HepG2 (cell line): Measurements from ENCODE around the gene GSTM1. TPM values are rescaled to one million over a fixed set of nuclear protein-coding genes. Genes with fewer than 3 reads are reported as not detected.
"Not testable (repeated sequence)": the region's sequence is repeated elsewhere in the genome, so short reads cannot be mapped to it uniquely, and the experiment has no call there.

ENCODE experiments used
- ATAC-seq: fragments of 200-7000 bp; cut with Tn5 transposase; 3 replicates; pipeline ENCODE4 v1.9.1; 2020; ENCODE audit warnings: mild to moderate bottlenecking, moderate library complexity
- BruUV-seq: library from RNA; stranded (reverse); fragments of 400-500 nt; replicated peaks from 2 replicates; lab custom pipeline; 2021; lab: Mats Ljungman, UMichigan
- CTCF ChIA-PET: fragments of 300-600 bp; formaldehyde crosslinking; extraction: SDS; loops from one replicate; lab custom pipeline; 2021; ENCODE audit warnings: low total read pairs, inconsistent platforms, low intra/inter-chr PET ratio; lab: Yijun Ruan, JAX
- POLR2A ChIA-PET: fragments of 350-600 bp; sonication (Branson Sonifier 250); formaldehyde crosslinking; loops from one replicate; lab custom pipeline; 2020; ENCODE audit warnings: antibody characterized with exemption, inconsistent platforms; lab: Yijun Ruan, JAX
- DNase-seq: peaks from one replicate; pipeline ENCODE4 v3.0.0-alpha.2; 2015; ENCODE audit warnings: low spot score
- FAIRE-seq: peaks from 3 replicates; lab custom pipeline; 2011; peaks lifted over from hg19 to GRCh38; lab: Jason Lieb, UNC
- H2AFZ ChIP-seq: one replicate; pipeline ENCODE4 v1.6.1; 2011; ENCODE audit warnings: low read length, inconsistent platforms
- H3K27ac ChIP-seq: fragments of 300-600 bp; 3 replicates; pipeline ENCODE4 v1.8.0; 2011; ENCODE audit warnings: mixed run types, mild to moderate bottlenecking, mixed read lengths, low read length, inconsistent platforms; ENCODE audit not compliant: insufficient read depth; ENCODE audit errors: extremely low read length
- H3K27me3 ChIP-seq, 2 experiments: fragments of 200-600 bp in 1 of 2; 2 replicates in 1 of 2; 3 replicates in 1 of 2; pipeline versions ENCODE4 v1.6.0 to v1.8.0; 2011; ENCODE audit warnings: low read length in 2 of 2, mild to moderate bottlenecking in 2 of 2, moderate library complexity in 2 of 2, inconsistent platforms in 1 of 2; ENCODE audit not compliant: insufficient read depth in 2 of 2, control insufficient read depth in 1 of 2
- H3K36me3 ChIP-seq, 2 experiments: fragments of 200-600 bp in 1 of 2; replicated peaks in 1 of 2; 2 replicates in 1 of 2; 3 replicates in 1 of 2; pipeline versions ENCODE4 v1.5.1 to v1.8.0; 2011; ENCODE audit warnings: low read length in 2 of 2, inconsistent platforms in 1 of 2; ENCODE audit not compliant: insufficient read depth in 2 of 2, control insufficient read depth in 1 of 2
- H3K4me1 ChIP-seq: 2 replicates; pipeline ENCODE4 v1.5.1; 2012; ENCODE audit warnings: low read length, inconsistent platforms; ENCODE audit not compliant: insufficient read depth
- H3K4me2 ChIP-seq: 2 replicates; pipeline ENCODE4 v1.6.0; 2011; ENCODE audit warnings: low read depth, low read length, inconsistent platforms
- H3K4me3 ChIP-seq, 3 experiments: fragments of 200-600 bp in 1 of 3; sonication (generic), shearing (Covaris generic) in 1 of 3; replicated peaks in 1 of 3; 2 replicates each; pipeline ENCODE4 v1.5.1; 2011 to 2016; ENCODE audit warnings: low read length in 3 of 3, inconsistent platforms in 2 of 3, low read depth in 2 of 3, mild to moderate bottlenecking in 2 of 3, control low read depth in 1 of 3, mixed read lengths in 1 of 3; ENCODE audit not compliant: insufficient read depth in 1 of 3
- H3K79me2 ChIP-seq: one replicate; pipeline ENCODE4 v1.6.1; 2011; ENCODE audit warnings: low read length, inconsistent platforms; ENCODE audit not compliant: insufficient read depth
- H3K9ac ChIP-seq: 2 replicates; pipeline ENCODE4 v1.6.0; 2011; ENCODE audit warnings: mild to moderate bottlenecking, low read depth, low read length, inconsistent platforms; ENCODE audit not compliant: insufficient read depth
- H3K9me3 ChIP-seq: 2 replicates; pipeline ENCODE4 v1.5.1; 2012; ENCODE audit warnings: mild to moderate bottlenecking, low read length
- H4K20me1 ChIP-seq: 2 replicates; pipeline ENCODE4 v1.6.0; 2011; ENCODE audit warnings: inconsistent platforms, mild to moderate bottlenecking, low read length, moderate library complexity; ENCODE audit not compliant: insufficient read depth
- MXD4 ChIP-seq: IDR thresholded peaks from 2 replicates; pipeline ENCODE4 v1.6.1; 2016; ENCODE audit warnings: mild to moderate bottlenecking, missing biosample characterization, missing genetic modification reagents
- SMARCC2 ChIP-seq: fragments of 450-650 bp; IDR thresholded peaks from 2 replicates; pipeline ENCODE4 v1.6.1; 2017; ENCODE audit warnings: antibody characterized with exemption, mild to moderate bottlenecking
- SRF ChIP-seq: IDR thresholded peaks from 2 replicates; pipeline ENCODE4 v1.6.1; 2011; ENCODE audit warnings: mild to moderate bottlenecking, low read depth, low read length, moderate library complexity
- TCF7 ChIP-seq: sonication (generic); IDR thresholded peaks from 2 replicates; pipeline ENCODE4 v1.6.1; 2016; ENCODE audit warnings: antibody characterized with exemption, low read depth
- WGBS: methylation state at CpG from one replicate; pipeline ENCODE4 v1.1.6; 2017; ENCODE audit warnings: low lambda C conversion rate; 5-methylcytosine and 5-hydroxymethylcytosine counted together
- in situ Hi-C: cut with HindIII; loops from 2 replicates; pipeline ENCODE4 v1.10.0; 2017; ENCODE audit warnings: low pct_unique_long_range_greater_than_20kb; ENCODE audit not compliant: extremely low pct_ligation_motif_present
- intact Hi-C: fragments of 100-400 bp; cut with micrococcal nuclease; formaldehyde crosslinking; loops from one replicate; pipeline ENCODE4 v1.10.0; 2022; ENCODE audit not compliant: unreplicated experiment
- polyA plus RNA-seq, 8 experiments: library from polyadenylated mRNA; depleted of rRNA in 3 of 8; stranded (reverse) in 7 of 8; unstranded in 1 of 8; fragments of >200 nt; fragmentation: Illumina TruSeq in 4 of 8; extraction: Trizol in 4 of 8; gene quantifications; 2 replicates each; pipeline versions ENCODE4 v1.2.1 to v1.2.3, GENCODE V29; 2011 to 2016; ENCODE audit warnings: low read depth in 4 of 8, missing spikeins in 1 of 8, mixed read lengths in 1 of 8; ENCODE audit not compliant: insufficient read depth in 1 of 8
- total RNA-seq, 5 experiments: library from RNA; depleted of rRNA; stranded (reverse); fragments of >200 nt; fragmentation: Illumina TruSeq; extraction: Trizol; gene quantifications; 2 replicates each; pipeline ENCODE4 v1.2.3, GENCODE V29; 2016; ENCODE audit warnings: low read depth in 1 of 5
- TF ChIP-seq, protein P1 (sequence below): sonication (generic); formaldehyde crosslinking; IDR thresholded peaks from 2 replicates; pipeline ENCODE4 v1.9.0; 2022; ENCODE audit warnings: missing genetic modification reagents, mild to moderate bottlenecking, borderline replicate concordance
- TF ChIP-seq, protein P2 (sequence below): sonication (generic); formaldehyde crosslinking; IDR thresholded peaks from 2 replicates; pipeline ENCODE4 v1.8.0; 2022; ENCODE audit warnings: missing genetic modification reagents, mild to moderate bottlenecking, inconsistent platforms, borderline replicate concordance

The GSTM1 gene
- total and polyA plus RNA-seq, 2 of the 13 experiments (the other 11 are each of a cell fraction or from before 2014, with no cell fraction given): 0.42 TPM; not detected in 1

DNA sequence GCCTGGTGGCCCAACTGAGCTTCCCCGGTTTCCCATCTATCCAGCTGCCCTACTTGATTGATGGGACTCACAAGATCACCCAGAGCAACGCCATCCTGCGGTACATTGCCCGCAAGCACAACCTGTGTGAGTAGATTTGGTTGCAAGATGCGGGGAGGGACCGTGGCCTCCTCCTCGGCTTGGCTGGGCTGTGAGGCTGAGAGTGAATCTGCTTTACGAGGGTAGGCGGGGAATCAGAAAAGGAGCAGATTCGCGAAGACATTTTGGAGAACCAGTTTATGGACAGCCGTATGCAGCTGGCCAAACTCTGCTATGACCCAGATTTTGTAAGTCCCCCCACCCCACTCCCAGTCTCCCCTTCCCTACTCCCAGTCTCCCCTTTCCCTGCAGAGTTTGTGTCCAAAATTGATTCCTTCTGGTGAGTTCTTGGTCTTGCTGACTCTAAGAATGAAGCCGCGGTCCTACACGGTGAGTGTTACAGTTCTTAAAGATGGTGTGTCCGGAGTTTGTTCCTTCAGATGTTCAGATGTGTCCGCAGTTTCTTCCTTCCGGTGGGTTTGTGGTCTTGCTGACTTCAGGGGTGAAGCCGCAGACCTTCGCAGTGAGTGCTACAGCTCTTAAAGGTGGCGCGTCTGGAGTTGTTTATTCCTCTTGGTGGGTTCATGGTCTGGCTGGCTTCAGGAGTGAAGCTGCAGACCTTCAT, 18.2 kb upstream of the GSTM1 start:
- ATAC-seq (no peak), DNase-seq (no peak), FAIRE-seq (no peak)
- H3K9ac ChIP-seq: no peak overlapping the region
- TF ChIP-seq MXD4 (CRISPR knock-in tag): no peak
- TF ChIP-seq, protein P1, sequence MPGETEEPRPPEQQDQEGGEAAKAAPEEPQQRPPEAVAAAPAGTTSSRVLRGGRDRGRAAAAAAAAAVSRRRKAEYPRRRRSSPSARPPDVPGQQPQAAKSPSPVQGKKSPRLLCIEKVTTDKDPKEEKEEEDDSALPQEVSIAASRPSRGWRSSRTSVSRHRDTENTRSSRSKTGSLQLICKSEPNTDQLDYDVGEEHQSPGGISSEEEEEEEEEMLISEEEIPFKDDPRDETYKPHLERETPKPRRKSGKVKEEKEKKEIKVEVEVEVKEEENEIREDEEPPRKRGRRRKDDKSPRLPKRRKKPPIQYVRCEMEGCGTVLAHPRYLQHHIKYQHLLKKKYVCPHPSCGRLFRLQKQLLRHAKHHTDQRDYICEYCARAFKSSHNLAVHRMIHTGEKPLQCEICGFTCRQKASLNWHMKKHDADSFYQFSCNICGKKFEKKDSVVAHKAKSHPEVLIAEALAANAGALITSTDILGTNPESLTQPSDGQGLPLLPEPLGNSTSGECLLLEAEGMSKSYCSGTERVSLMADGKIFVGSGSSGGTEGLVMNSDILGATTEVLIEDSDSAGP: no peak
- TF ChIP-seq SMARCC2: no peak
- no peak for TF ChIP-seq SRF
- no peak for TF ChIP-seq TCF7
- TF ChIP-seq, protein P2, sequence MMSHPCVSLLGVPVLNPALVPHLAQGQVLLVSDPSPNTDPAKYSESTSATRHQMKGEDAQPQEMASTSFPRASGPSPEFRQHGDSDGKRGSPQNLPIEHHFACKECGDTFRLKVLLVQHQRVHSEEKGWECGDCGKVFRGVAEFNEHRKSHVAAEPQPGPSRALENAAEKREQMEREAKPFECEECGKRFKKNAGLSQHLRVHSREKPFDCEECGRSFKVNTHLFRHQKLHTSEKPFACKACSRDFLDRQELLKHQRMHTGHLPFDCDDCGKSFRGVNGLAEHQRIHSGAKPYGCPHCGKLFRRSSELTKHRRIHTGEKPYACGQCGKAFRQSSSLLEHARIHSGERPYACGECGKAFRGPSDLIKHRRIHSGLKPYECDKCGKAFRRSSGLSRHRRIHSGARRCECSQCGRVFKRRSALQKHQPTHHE: no peak
- H3K4me2 ChIP-seq: no peak overlapping the region
- no peaks in the 10 kb centered on the region for H3K36me3 ChIP-seq
- no TSS peak for BruUV-seq
- H4K20me1 ChIP-seq: no peaks in the 10 kb centered on the region
- no peak overlapping the region for H2AFZ ChIP-seq
- H3K27me3 ChIP-seq: no peaks in the 10 kb centered on the region
- no peaks in the 10 kb centered on the region for H3K79me2 ChIP-seq
- H3K4me1 ChIP-seq: peaks cover 13% of the 10 kb centered on the region
- POLR2A ChIA-PET: no interaction called here
- in situ Hi-C loops (loop anchor here (10.0 kb wide), 1 partner anchor 45 kb away; the partner anchor contains the start of gene GSTM5), intact Hi-C loops (no loop called here)
- no peaks in the 10 kb centered on the region for H3K9me3 ChIP-seq
- WGBS: 91% methylated on average over 18 of the region's 22 CpGs
- no peak overlapping the region for H3K27ac ChIP-seq
- CTCF ChIA-PET: no interaction called here
- H3K4me3 ChIP-seq: no peak overlapping the region

DNA sequence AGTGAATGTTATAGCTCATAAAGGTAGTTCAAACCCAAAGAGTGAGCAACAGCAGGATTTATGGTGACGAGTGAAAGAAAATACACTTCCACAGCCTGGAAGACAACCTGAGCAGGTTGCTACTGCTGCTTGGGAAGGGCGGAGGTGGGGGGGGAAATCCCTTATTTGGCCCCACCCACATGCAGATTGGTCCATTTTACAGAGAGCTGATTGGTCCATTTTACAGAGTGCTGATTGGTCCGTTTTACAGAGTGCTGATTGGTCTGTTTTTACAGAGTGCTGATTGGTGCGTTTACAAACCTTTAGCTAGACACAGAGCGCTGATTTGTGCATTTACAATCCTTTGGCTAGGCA, 17.7 kb upstream of the GSTM1 start:
- DNase-seq, intact Hi-C loops, H3K4me2 ChIP-seq, H3K9ac ChIP-seq, H3K36me3 ChIP-seq, CTCF ChIA-PET, BruUV-seq, FAIRE-seq, H2AFZ ChIP-seq, H3K27ac ChIP-seq, ATAC-seq, H3K79me2 ChIP-seq, H3K4me3 ChIP-seq, H3K27me3 ChIP-seq, H4K20me1 ChIP-seq, H3K9me3 ChIP-seq: not testable (repeated sequence)
- in situ Hi-C loops: loop anchor here (10.0 kb wide), 1 partner anchor 45 kb away; the partner anchor contains the start of gene GSTM5
- WGBS: 90% methylated on average over 4 of the region's 5 CpGs
- POLR2A ChIA-PET: interaction anchor here (0.6 kb wide), 1 partner anchor 14 kb away, joined by 3 read pairs; the partner anchor contains the start of gene GSTM4
- H3K4me1 ChIP-seq: peaks cover 13% of the 10 kb centered on the region
